SK-N-SH treated with all-trans-retinoic acid at 6 μM for 48 hours (cell line): ENCODE data around the gene LNX2.

Source experiments
- OSR1 ChIP-seq: fragments of 250-450 bp; sonication (Bioruptor Pico); IDR thresholded peaks from 2 replicates; pipeline ENCODE4 v1.8.0; 2022; ENCODE audit warnings: moderate library complexity, mild to moderate bottlenecking, inconsistent platforms
- ZNF565 ChIP-seq: fragments of 450-650 bp; formaldehyde crosslinking; conservative IDR thresholded peaks from 2 replicates; pipeline ENCODE4 v1.5.0; 2020; ENCODE audit warnings: low read depth, mild to moderate bottlenecking, moderate library complexity
- TF ChIP-seq, protein P1 (sequence below): fragments of 250-450 bp; sonication (Bioruptor Pico); IDR thresholded peaks from 2 replicates; pipeline ENCODE4 v1.8.0; 2020; ENCODE audit warnings: mild to moderate bottlenecking, moderate library complexity, borderline replicate concordance
- TF ChIP-seq, protein P2 (sequence below): fragments of 250-450 bp; sonication (Bioruptor Pico); IDR thresholded peaks from 2 replicates; pipeline ENCODE4 v1.5.0; 2020; ENCODE audit warnings: mild to moderate bottlenecking, moderate library complexity

DNA sequence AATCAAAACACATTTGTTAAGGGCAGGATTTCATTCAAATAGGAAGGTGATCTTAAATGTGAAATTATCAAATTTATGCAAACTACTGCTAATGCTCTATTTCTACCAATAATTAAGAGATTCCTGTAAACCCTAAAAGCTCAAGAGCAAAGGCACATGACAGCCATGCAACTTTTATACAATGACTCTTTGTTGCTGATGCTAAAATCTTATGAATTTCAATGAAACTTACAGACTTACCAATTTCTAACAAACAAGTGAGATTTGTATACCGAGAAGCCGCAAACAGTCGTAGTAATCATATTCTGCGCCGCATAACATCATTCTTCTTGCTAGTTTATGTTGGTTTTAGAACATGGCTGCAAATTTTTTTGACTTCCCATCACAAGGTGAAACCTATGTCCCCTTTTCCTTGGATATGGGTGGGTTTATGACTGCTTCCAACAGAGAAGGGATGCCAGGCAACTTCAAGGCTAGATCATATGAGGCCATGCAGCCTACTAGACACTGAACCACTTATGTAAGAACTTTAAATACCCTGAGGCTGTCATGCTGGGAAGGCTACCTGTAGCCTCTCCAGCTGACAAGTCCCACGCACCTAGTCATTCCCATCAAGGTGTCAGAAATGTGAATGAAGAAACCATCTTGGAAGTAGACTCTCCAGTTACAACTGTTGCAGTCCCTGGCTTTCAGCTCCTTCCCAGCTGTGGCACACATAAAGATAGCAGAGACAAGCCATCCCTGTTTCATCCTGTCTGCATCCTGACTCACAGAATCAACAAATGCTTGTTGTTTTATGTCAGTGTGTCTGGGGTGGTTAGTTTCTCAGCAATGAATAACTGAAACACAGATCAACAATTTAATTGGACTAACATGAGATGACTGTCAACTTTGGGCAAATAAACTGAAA lies 42.0 kb downstream of the LNX2 start:
- TF ChIP-seq, protein P1, sequence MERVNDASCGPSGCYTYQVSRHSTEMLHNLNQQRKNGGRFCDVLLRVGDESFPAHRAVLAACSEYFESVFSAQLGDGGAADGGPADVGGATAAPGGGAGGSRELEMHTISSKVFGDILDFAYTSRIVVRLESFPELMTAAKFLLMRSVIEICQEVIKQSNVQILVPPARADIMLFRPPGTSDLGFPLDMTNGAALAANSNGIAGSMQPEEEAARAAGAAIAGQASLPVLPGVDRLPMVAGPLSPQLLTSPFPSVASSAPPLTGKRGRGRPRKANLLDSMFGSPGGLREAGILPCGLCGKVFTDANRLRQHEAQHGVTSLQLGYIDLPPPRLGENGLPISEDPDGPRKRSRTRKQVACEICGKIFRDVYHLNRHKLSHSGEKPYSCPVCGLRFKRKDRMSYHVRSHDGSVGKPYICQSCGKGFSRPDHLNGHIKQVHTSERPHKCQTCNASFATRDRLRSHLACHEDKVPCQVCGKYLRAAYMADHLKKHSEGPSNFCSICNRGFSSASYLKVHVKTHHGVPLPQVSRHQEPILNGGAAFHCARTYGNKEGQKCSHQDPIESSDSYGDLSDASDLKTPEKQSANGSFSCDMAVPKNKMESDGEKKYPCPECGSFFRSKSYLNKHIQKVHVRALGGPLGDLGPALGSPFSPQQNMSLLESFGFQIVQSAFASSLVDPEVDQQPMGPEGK, result no peak
- TF ChIP-seq, protein P2, sequence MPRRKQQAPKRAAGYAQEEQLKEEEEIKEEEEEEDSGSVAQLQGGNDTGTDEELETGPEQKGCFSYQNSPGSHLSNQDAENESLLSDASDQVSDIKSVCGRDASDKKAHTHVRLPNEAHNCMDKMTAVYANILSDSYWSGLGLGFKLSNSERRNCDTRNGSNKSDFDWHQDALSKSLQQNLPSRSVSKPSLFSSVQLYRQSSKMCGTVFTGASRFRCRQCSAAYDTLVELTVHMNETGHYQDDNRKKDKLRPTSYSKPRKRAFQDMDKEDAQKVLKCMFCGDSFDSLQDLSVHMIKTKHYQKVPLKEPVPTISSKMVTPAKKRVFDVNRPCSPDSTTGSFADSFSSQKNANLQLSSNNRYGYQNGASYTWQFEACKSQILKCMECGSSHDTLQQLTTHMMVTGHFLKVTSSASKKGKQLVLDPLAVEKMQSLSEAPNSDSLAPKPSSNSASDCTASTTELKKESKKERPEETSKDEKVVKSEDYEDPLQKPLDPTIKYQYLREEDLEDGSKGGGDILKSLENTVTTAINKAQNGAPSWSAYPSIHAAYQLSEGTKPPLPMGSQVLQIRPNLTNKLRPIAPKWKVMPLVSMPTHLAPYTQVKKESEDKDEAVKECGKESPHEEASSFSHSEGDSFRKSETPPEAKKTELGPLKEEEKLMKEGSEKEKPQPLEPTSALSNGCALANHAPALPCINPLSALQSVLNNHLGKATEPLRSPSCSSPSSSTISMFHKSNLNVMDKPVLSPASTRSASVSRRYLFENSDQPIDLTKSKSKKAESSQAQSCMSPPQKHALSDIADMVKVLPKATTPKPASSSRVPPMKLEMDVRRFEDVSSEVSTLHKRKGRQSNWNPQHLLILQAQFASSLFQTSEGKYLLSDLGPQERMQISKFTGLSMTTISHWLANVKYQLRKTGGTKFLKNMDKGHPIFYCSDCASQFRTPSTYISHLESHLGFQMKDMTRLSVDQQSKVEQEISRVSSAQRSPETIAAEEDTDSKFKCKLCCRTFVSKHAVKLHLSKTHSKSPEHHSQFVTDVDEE (CRISPR knock-in tag), result no peak
- TF ChIP-seq ZNF565 (CRISPR knock-in tag), result no peak
- no peak for TF ChIP-seq OSR1 (CRISPR knock-in tag)
